Measurements from ENCODE around the gene AQP2. TPM values are rescaled to one million over a fixed set of nuclear protein-coding genes. Genes with fewer than 3 reads are reported as not detected.

AQP2 gene
- total RNA-seq, 2 experiments from 2014 or later: not detected

DNA sequence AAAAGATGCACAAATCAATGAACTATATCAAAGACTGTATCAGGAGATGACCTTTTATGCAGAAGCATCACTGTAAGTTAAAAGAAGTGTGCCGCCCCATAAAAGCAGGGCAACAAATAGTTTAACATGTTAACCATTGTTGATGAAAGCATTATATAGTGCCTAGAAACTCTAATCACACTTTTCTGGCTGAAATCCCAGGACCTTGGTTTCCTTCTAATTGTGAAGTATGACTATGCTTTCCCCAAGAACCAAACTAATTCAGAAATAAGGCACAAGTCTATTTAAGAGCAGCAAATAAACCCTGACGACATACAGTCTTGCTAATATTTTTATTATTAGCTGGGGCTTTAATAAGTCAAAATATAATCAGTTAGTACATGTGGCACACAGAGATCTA lies 53.1 kb downstream of the AQP2 start:
- H3K27ac Mint-ChIP-seq: no peak overlapping the region
- ATAC-seq (ENCODE audit: poor library complexity) (no peak), DNase-seq (no peak)
- no peaks in the 10 kb centered on the region for H3K9me3 Mint-ChIP-seq
- H3K36me3 Mint-ChIP-seq (ENCODE audit: low read depth): peaks cover 55% of the 10 kb centered on the region
- Histone ChIP-seq H3K4me1 (ENCODE audit: insufficient read depth, low read length) (no peaks in the 10 kb centered on the region), H3K4me3 (ENCODE audit: low read length) (no peak overlapping the region), H3K36me3 (ENCODE audit: insufficient read depth, low read length) (peaks cover 18% of the 10 kb centered on the region), H3K27ac (ENCODE audit: low read depth in 1 of 2, low read length in 2 of 2) (no peak overlapping the region), H3K9me3 (ENCODE audit: control insufficient read depth in 1 of 2, insufficient read depth in 1 of 2, low read length in 2 of 2) (no peaks in the 10 kb centered on the region), H3K27me3 (ENCODE audit: control insufficient read depth in 1 of 2, insufficient read depth in 2 of 2, low read length in 2 of 2) (no peaks in the 10 kb centered on the region)
- ChIA-PET POLR2A (no interaction called here), CTCF (interaction anchor here (2.8 kb wide), 1 partner anchor 36 kb away, joined by 7 read pairs; no protein-coding TSS in a partner anchor)
- TF ChIP-seq, protein P1, sequence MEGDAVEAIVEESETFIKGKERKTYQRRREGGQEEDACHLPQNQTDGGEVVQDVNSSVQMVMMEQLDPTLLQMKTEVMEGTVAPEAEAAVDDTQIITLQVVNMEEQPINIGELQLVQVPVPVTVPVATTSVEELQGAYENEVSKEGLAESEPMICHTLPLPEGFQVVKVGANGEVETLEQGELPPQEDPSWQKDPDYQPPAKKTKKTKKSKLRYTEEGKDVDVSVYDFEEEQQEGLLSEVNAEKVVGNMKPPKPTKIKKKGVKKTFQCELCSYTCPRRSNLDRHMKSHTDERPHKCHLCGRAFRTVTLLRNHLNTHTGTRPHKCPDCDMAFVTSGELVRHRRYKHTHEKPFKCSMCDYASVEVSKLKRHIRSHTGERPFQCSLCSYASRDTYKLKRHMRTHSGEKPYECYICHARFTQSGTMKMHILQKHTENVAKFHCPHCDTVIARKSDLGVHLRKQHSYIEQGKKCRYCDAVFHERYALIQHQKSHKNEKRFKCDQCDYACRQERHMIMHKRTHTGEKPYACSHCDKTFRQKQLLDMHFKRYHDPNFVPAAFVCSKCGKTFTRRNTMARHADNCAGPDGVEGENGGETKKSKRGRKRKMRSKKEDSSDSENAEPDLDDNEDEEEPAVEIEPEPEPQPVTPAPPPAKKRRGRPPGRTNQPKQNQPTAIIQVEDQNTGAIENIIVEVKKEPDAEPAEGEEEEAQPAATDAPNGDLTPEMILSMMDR (IDR thresholded peaks at IDR 0.05): no peak
- H3K4me1 Mint-ChIP-seq (ENCODE audit: low read depth): no peaks in the 10 kb centered on the region
- H3K4me3 Mint-ChIP-seq: no peak overlapping the region
- no peaks in the 10 kb centered on the region for H3K27me3 Mint-ChIP-seq
- intact Hi-C loops (cut with DNase I, micrococcal nuclease): no loop called here

DNA sequence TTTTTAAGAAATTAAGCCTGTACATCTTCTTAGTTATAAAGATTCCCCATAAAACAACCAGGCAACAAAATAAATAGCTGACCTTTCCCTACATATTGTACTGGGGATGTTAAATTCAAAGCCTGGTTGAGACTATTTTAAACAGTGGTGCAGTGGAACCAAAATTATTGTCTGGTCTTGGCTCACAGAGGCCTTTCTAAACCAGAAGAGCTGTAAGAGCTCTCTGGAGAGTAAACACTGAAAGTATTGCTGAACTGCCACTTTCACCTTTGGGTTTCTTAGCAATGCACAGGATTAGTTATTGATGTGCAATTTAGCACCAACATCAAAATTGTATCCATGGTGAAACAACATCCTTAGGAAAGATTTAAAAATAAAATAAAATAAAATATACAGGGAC lies 54.2 kb downstream of the AQP2 start:
- POLR2A ChIA-PET: interaction anchor here (1.2 kb wide), 1 partner anchor 9 kb away, joined by 3 read pairs; no protein-coding TSS in a partner anchor
- intact Hi-C loops (cut with DNase I, micrococcal nuclease): no loop called here
- H3K36me3 ChIP-seq (ENCODE audit: insufficient read depth, low read length): peaks cover 12% of the 10 kb centered on the region
- H3K27me3 ChIP-seq (ENCODE audit: control insufficient read depth in 1 of 2, insufficient read depth in 2 of 2, low read length in 2 of 2): no peaks in the 10 kb centered on the region
- no peak overlapping the region for H3K27ac ChIP-seq (ENCODE audit: low read depth in 1 of 2, low read length in 2 of 2)
- no peaks in the 10 kb centered on the region for H3K9me3 ChIP-seq (ENCODE audit: control insufficient read depth in 1 of 2, insufficient read depth in 1 of 2, low read length in 2 of 2)
- no peak overlapping the region for H3K4me3 ChIP-seq (ENCODE audit: low read length)
- Mint-ChIP-seq H3K27me3 (no peaks in the 10 kb centered on the region), H3K9me3 (no peaks in the 10 kb centered on the region), H3K4me1 (ENCODE audit: low read depth) (no peaks in the 10 kb centered on the region), H3K4me3 (no peak overlapping the region), H3K27ac (no peak overlapping the region), H3K36me3 (ENCODE audit: low read depth) (peaks cover 44% of the 10 kb centered on the region)
- CTCF ChIA-PET: interaction anchor here (2.8 kb wide), 1 partner anchor 37 kb away, joined by 7 read pairs; no protein-coding TSS in a partner anchor
- TF ChIP-seq, protein P1 (IDR thresholded peaks at IDR 0.05): no peak
- no peaks in the 10 kb centered on the region for H3K4me1 ChIP-seq (ENCODE audit: insufficient read depth, low read length)
- no peak for DNase-seq
- ATAC-seq (ENCODE audit: poor library complexity): no peak

DNA sequence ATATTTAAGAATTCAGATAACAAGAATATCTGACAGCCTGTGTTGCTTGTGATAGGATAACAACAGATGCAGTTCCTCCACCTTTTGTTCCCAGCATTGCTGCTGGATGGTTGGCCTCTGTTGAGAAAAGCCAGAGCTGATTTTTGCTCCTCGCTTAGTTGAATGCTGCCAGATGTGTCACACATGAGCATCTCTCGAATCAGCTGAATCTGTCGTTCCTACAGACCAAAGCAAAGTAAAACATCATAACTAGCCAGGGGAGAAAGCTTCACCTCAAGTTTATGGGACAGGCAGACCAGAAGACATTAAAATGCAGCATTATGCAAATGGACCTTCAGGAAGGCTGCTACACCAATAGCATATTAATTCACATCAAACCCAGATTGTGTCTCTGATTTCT lies 54.6 kb downstream of the AQP2 start:
- Histone ChIP-seq H3K36me3 (ENCODE audit: insufficient read depth, low read length) (peaks cover 12% of the 10 kb centered on the region), H3K27me3 (ENCODE audit: control insufficient read depth in 1 of 2, insufficient read depth in 2 of 2, low read length in 2 of 2) (no peaks in the 10 kb centered on the region), H3K4me1 (ENCODE audit: insufficient read depth, low read length) (no peaks in the 10 kb centered on the region), H3K4me3 (ENCODE audit: low read length) (no peak overlapping the region), H3K27ac (ENCODE audit: low read depth in 1 of 2, low read length in 2 of 2) (no peak overlapping the region), H3K9me3 (ENCODE audit: control insufficient read depth in 1 of 2, insufficient read depth in 1 of 2, low read length in 2 of 2) (no peaks in the 10 kb centered on the region)
- intact Hi-C loops (cut with DNase I, micrococcal nuclease): no loop called here
- ATAC-seq (ENCODE audit: poor library complexity) (no peak), DNase-seq (no peak)
- peaks cover 43% of the 10 kb centered on the region for H3K36me3 Mint-ChIP-seq (ENCODE audit: low read depth)
- no peak overlapping the region for H3K4me3 Mint-ChIP-seq
- H3K27ac Mint-ChIP-seq: no peak overlapping the region
- H3K27me3 Mint-ChIP-seq: no peaks in the 10 kb centered on the region
- no peaks in the 10 kb centered on the region for H3K9me3 Mint-ChIP-seq
- TF ChIP-seq, protein P1 (IDR thresholded peaks at IDR 0.05): no peak
- no peaks in the 10 kb centered on the region for H3K4me1 Mint-ChIP-seq (ENCODE audit: low read depth)
- POLR2A ChIA-PET: interaction anchor here (1.2 kb wide), 1 partner anchor 9 kb away, joined by 3 read pairs; no protein-coding TSS in a partner anchor
- CTCF ChIA-PET: interaction anchor here (2.0 kb wide), 1 partner anchor 38 kb away, joined by 6 read pairs; no protein-coding TSS in a partner anchor

All from CD4-positive, alpha-beta T cell (primary cell).